CD4-positive, alpha-beta T cell (primary cell): ENCODE measurements around the gene LEP. TPM values are rescaled to one million over a fixed set of nuclear protein-coding genes. Genes with fewer than 3 reads are reported as not detected.

ENCODE experiments used
- ATAC-seq: fragments of 200-7000 bp; cut with Tn5 transposase; one replicate; pipeline ENCODE4 v1.10.0; 2022; ENCODE audit warnings: mild to moderate bottlenecking; ENCODE audit not compliant: poor library complexity
- CTCF ChIA-PET: fragments of 350-600 bp; sonication (Branson Sonifier 250); formaldehyde crosslinking; loops from one replicate; lab custom pipeline; 2021; ENCODE audit warnings: antibody characterized with exemption, inconsistent platforms; lab: Charles Lee
- POLR2A ChIA-PET: fragments of 350-600 bp; sonication (Branson Sonifier 250); formaldehyde crosslinking; loops from one replicate; lab custom pipeline; 2021; ENCODE audit warnings: antibody characterized with exemption, inconsistent platforms; lab: Charles Lee
- DNase-seq, 14 experiments: peaks; one replicate each; pipeline ENCODE4 v3.0.0-alpha.2; 2013 to 2020; ENCODE audit warnings: mixed read lengths in 2 of 14
- H3K27ac ChIP-seq, 2 donors: one replicate each; pipeline versions ENCODE4 v1.5.1 to v1.7.0; 2013; ENCODE audit warnings: low read length in 2 of 2, low read depth in 1 of 2, mild to moderate bottlenecking in 1 of 2
- H3K27me3 ChIP-seq, 2 experiments: 1 replicate in 1 of 2; 2 replicates in 1 of 2; pipeline versions ENCODE4 v1.6.1 to v1.7.0; 2013; ENCODE audit warnings: low read length in 2 of 2, control low read depth in 1 of 2, mild to moderate bottlenecking in 1 of 2, moderate library complexity in 1 of 2; ENCODE audit not compliant: insufficient read depth in 2 of 2, control insufficient read depth in 1 of 2
- H3K36me3 ChIP-seq: one replicate; pipeline ENCODE4 v1.6.1; 2013; ENCODE audit warnings: low read length, control low read depth; ENCODE audit not compliant: insufficient read depth
- H3K4me1 ChIP-seq: one replicate; pipeline ENCODE4 v1.6.1; 2013; ENCODE audit warnings: low read length, control low read depth; ENCODE audit not compliant: insufficient read depth
- H3K4me3 ChIP-seq: one replicate; pipeline ENCODE4 v1.5.1; 2013; ENCODE audit warnings: mild to moderate bottlenecking, low read length, moderate library complexity
- H3K9me3 ChIP-seq, 2 experiments: 1 replicate in 1 of 2; 2 replicates in 1 of 2; pipeline versions ENCODE4 v1.6.1 to v1.7.0; 2013; ENCODE audit warnings: low read length in 2 of 2, mild to moderate bottlenecking in 2 of 2, control low read depth in 1 of 2, moderate library complexity in 1 of 2; ENCODE audit not compliant: control insufficient read depth in 1 of 2, insufficient read depth in 1 of 2
- H3K27ac Mint-ChIP-seq: one replicate; pipeline ENCODE4 v1.8.0; 2020; ENCODE audit warnings: mixed read lengths
- H3K27me3 Mint-ChIP-seq: one replicate; pipeline ENCODE4 v1.8.0; 2021; ENCODE audit warnings: mixed read lengths
- H3K36me3 Mint-ChIP-seq: one replicate; pipeline ENCODE4 v1.8.0; 2021; ENCODE audit warnings: low read depth, mixed read lengths
- H3K4me1 Mint-ChIP-seq: one replicate; pipeline ENCODE4 v1.8.0; 2021; ENCODE audit warnings: low read depth, mixed read lengths
- H3K4me3 Mint-ChIP-seq: one replicate; pipeline ENCODE4 v1.8.0; 2020; ENCODE audit warnings: mild to moderate bottlenecking, mixed read lengths
- H3K9me3 Mint-ChIP-seq: one replicate; pipeline ENCODE4 v1.8.0; 2020; ENCODE audit warnings: mixed read lengths
- intact Hi-C, 2 experiments: fragments of 100-400 bp; cut with DNase I in 1 of 2; cut with micrococcal nuclease in 1 of 2; formaldehyde crosslinking; loops; one replicate each; pipeline versions ENCODE4 v1.15.1 to v1.9.0; 2023 to 2025; cut with DNase I, micrococcal nuclease
- total RNA-seq, 174 experiments: library from RNA in 2 of 174; stranded (reverse) in 2 of 174; gene quantifications; one replicate each; pipeline ENCODE4 v1.2.3 and lab custom pipeline; 2021 to 2026
- TF ChIP-seq, protein P1 (sequence below): fragments of 200-600 bp; IDR thresholded peaks from one replicate; pipeline ENCODE4 v1.8.0; 2022; ENCODE audit warnings: antibody characterized with exemption, mild to moderate bottlenecking

LEP gene
- total RNA-seq, 2 experiments from 2014 or later, result not detected

DNA sequence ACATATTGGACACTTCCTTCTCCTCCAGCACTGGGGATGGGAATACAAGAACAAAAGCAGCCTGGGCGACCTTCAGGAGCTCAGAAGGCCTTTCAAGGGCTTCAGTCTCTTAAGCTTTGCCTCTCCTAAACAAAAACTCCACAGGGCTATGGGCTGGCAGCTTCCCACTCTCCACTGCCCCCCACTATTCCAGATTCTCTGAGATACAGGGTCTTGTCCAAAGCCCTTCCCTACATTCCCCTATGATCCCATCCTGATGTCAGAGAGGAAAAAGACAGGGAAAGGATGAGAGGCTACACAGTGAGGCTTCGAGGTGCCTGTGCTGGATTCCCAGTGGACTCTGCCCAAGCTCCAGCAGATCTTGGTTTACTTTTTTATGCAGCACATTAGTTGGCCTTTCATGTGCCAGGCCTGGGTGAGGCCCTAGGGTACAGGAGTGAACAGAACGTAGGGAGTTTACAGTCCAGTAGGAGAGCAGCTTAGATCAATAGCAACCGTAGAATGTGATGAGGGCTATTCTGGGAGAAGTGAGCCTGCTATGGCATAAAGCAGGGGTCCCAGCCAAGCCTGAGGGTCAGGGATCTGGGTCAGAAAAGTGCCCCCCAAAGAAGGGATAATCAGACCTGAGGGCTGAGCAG lies 33.3 kb downstream of the LEP start:
- TF ChIP-seq, protein P1, sequence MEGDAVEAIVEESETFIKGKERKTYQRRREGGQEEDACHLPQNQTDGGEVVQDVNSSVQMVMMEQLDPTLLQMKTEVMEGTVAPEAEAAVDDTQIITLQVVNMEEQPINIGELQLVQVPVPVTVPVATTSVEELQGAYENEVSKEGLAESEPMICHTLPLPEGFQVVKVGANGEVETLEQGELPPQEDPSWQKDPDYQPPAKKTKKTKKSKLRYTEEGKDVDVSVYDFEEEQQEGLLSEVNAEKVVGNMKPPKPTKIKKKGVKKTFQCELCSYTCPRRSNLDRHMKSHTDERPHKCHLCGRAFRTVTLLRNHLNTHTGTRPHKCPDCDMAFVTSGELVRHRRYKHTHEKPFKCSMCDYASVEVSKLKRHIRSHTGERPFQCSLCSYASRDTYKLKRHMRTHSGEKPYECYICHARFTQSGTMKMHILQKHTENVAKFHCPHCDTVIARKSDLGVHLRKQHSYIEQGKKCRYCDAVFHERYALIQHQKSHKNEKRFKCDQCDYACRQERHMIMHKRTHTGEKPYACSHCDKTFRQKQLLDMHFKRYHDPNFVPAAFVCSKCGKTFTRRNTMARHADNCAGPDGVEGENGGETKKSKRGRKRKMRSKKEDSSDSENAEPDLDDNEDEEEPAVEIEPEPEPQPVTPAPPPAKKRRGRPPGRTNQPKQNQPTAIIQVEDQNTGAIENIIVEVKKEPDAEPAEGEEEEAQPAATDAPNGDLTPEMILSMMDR, result no peak
- Mint-ChIP-seq H3K4me3 (no peak overlapping the region), H3K36me3 (peaks cover 8% of the 10 kb centered on the region), H3K27me3 (peaks cover 15% of the 10 kb centered on the region), H3K9me3 (peaks cover 7% of the 10 kb centered on the region), H3K27ac (no peak overlapping the region), H3K4me1 (no peaks in the 10 kb centered on the region)
- intact Hi-C loops, result no loop called here
- Histone ChIP-seq H3K4me1 (no peaks in the 10 kb centered on the region), H3K36me3 (no peaks in the 10 kb centered on the region), H3K9me3 (peaks cover 0 to 23% of the 10 kb centered on the region in 2 experiments), H3K27me3 (peaks cover 10 to 17% of the 10 kb centered on the region in 2 experiments), H3K4me3 (no peak overlapping the region), H3K27ac (no peak overlapping the region)
- DNase-seq (no peak), ATAC-seq (no peak)
- POLR2A ChIA-PET, result no interaction called here
- CTCF ChIA-PET, result no interaction called here

DNA sequence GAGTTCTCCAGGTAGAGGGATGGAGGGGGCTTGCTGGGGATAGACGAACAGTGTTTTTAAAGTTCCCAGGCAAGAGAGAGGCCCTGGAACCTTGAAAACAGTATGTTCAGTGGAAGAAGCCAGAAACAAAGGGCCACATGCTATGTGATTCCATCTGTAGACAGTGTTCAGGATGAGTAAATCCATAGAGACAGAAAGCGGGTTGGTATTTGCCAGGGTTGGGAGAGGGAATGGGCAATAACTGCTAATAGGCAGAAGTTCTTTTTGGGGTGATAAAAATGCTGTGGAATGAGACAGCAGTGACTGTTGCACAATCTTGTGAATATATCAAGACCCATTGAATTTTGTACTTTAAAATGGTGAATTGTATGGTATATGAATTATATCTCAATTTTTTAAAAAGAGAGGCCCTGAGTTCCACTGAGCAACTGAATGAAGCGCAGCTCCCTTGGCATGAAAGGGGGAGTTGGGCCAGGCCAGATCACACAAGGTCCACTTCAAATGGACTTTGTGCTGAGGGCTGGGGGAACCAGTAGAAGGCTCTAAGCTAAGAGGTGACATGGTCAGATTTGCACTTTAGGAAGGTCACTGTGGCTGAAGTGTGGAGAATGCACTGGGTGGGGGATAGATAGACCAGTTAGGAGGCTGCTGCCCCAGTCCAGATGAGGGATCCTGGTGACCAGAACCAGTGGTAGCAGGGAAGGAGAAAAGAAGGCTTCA lies 34.0 kb downstream of the LEP start:
- ChIA-PET POLR2A (no interaction called here), CTCF (no interaction called here)
- peaks cover 15% of the 10 kb centered on the region for H3K36me3 Mint-ChIP-seq
- H3K9me3 Mint-ChIP-seq, result peaks cover 9% of the 10 kb centered on the region
- TF ChIP-seq, protein P1, result no peak
- Histone ChIP-seq H3K27me3 (peaks cover 10 to 17% of the 10 kb centered on the region in 2 experiments), H3K4me1 (no peaks in the 10 kb centered on the region), H3K9me3 (peaks cover 0 to 23% of the 10 kb centered on the region in 2 experiments), H3K27ac (no peak overlapping the region), H3K36me3 (no peaks in the 10 kb centered on the region), H3K4me3 (no peak overlapping the region)
- intact Hi-C loops, result no loop called here
- H3K4me3 Mint-ChIP-seq, result no peak overlapping the region
- H3K4me1 Mint-ChIP-seq, result no peaks in the 10 kb centered on the region
- no peak for DNase-seq
- peaks cover 9% of the 10 kb centered on the region for H3K27me3 Mint-ChIP-seq
- ATAC-seq, result no peak
- no peak overlapping the region for H3K27ac Mint-ChIP-seq

DNA sequence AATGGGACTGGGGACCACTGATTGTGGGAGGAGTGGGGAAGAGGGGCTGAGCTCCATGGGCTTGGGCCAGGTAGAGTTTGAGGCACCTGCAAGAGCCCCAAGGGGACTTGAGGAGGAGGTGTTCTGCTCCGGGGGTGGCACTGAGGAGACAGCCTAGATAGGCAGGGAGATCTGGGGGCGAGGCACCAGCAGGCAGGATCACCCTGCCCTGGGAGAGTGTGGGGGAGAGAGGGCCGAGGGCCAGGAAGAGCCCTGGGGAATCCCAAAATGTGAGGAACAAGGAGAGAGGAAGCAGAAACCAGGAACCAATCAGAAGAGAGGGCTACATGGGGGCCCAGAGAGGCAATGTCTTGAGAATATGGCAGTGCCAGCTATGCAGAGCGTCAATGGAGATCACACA lies 34.6 kb downstream of the LEP start:
- intact Hi-C loops, result no loop called here
- H3K27me3 ChIP-seq, result peaks cover 10 to 15% of the 10 kb centered on the region in 2 experiments
- Mint-ChIP-seq H3K27ac (no peak overlapping the region), H3K4me1 (no peaks in the 10 kb centered on the region), H3K9me3 (peaks cover 11% of the 10 kb centered on the region), H3K36me3 (peaks cover 19% of the 10 kb centered on the region), H3K4me3 (no peak overlapping the region), H3K27me3 (peaks cover 9% of the 10 kb centered on the region)
- H3K4me3 ChIP-seq, result no peak overlapping the region
- peaks cover 0 to 21% of the 10 kb centered on the region in 2 experiments for H3K9me3 ChIP-seq
- TF ChIP-seq, protein P1, result no peak
- no peak overlapping the region for H3K27ac ChIP-seq
- ChIA-PET CTCF (no interaction called here), POLR2A (no interaction called here)
- ATAC-seq (no peak), DNase-seq (no peak)
- no peaks in the 10 kb centered on the region for H3K36me3 ChIP-seq
- H3K4me1 ChIP-seq, result no peaks in the 10 kb centered on the region
